IMR-90 (cell line): ENCODE results near the gene IL22RA1. TPM values are rescaled to one million over a fixed set of nuclear protein-coding genes. Genes with fewer than 3 reads are reported as not detected.

ENCODE experiments used
- ATAC-seq: fragments of 200-7000 bp; cut with Tn5 transposase; 2 replicates; pipeline ENCODE4 v1.9.1; 2020; ENCODE audit warnings: low read depth, mild to moderate bottlenecking, moderate library complexity
- BruUV-seq: library from RNA; stranded (reverse); fragments of 400-500 nt; replicated peaks from 2 replicates; lab custom pipeline; 2021; lab: Mats Ljungman, UMichigan
- CTCF ChIA-PET: fragments of 300-600 bp; formaldehyde crosslinking; extraction: SDS; loops from one replicate; lab custom pipeline; 2021; ENCODE audit warnings: antibody characterized with exemption; lab: Yijun Ruan, JAX
- POLR2A ChIA-PET: fragments of 300-600 bp; sonication (Branson Sonifier 250); formaldehyde crosslinking; loops from one replicate; lab custom pipeline; 2022; ENCODE audit warnings: antibody characterized with exemption; ENCODE audit not compliant: unreplicated experiment; lab: Charles Lee
- DNase-seq: peaks from one replicate; pipeline ENCODE4 v3.0.0; 2013
- H2AFZ ChIP-seq: replicated peaks from 2 replicates; pipeline ENCODE3; 2013; ENCODE audit warnings: low read length, mild to moderate bottlenecking; ENCODE audit not compliant: poor library complexity
- H2AK5ac ChIP-seq: 2 replicates; pipeline ENCODE4 v1.6.1; 2013; ENCODE audit warnings: low read depth, low read length, inconsistent platforms
- H2AK9ac ChIP-seq: replicated peaks from 2 replicates; pipeline ENCODE3; 2013; ENCODE audit warnings: mild to moderate bottlenecking, low read depth, low read length, moderate library complexity; ENCODE audit not compliant: poor library complexity
- H2BK120ac ChIP-seq: 2 replicates; pipeline ENCODE4 v1.6.1; 2013; ENCODE audit warnings: low read depth, low read length, inconsistent platforms
- H2BK15ac ChIP-seq: 3 replicates; pipeline ENCODE4 v1.6.1; 2013; ENCODE audit warnings: low read depth, low read length, inconsistent platforms
- H2BK20ac ChIP-seq: 2 replicates; pipeline ENCODE4 v1.6.1; 2013; ENCODE audit warnings: low read depth, mild to moderate bottlenecking, inconsistent platforms, low read length, moderate library complexity
- H2BK5ac ChIP-seq: 2 replicates; pipeline ENCODE4 v1.6.1; 2013; ENCODE audit warnings: mild to moderate bottlenecking, low read depth, low read length, inconsistent platforms; ENCODE audit not compliant: poor library complexity, severe bottlenecking
- H3K14ac ChIP-seq: replicated peaks from 2 replicates; pipeline ENCODE4 v1.6.1; 2013; ENCODE audit warnings: low read depth, low read length, inconsistent platforms
- H3K18ac ChIP-seq: 2 replicates; pipeline ENCODE4 v1.6.1; 2013; ENCODE audit warnings: low read depth, low read length, control low read depth
- H3K23ac ChIP-seq: 2 replicates; pipeline ENCODE4 v1.6.1; 2013; ENCODE audit warnings: low read depth, low read length, inconsistent platforms
- H3K27ac ChIP-seq: 2 replicates; pipeline ENCODE4 v1.5.1; 2013; ENCODE audit warnings: mild to moderate bottlenecking, control low read depth, low read length; ENCODE audit not compliant: insufficient read depth
- H3K27me3 ChIP-seq: 2 replicates; pipeline ENCODE4 v1.6.1; 2013; ENCODE audit warnings: low read length; ENCODE audit not compliant: control insufficient read depth, insufficient read depth
- H3K36me3 ChIP-seq: 2 replicates; pipeline ENCODE4 v1.6.1; 2013; ENCODE audit warnings: low read length, mixed read lengths; ENCODE audit not compliant: control insufficient read depth, insufficient read depth
- H3K4ac ChIP-seq: 2 replicates; pipeline ENCODE4 v1.6.1; 2013; ENCODE audit warnings: low read depth, low read length, inconsistent platforms
- H3K4me1 ChIP-seq: 2 replicates; pipeline ENCODE4 v1.6.1; 2013; ENCODE audit warnings: low read length, mixed read lengths; ENCODE audit not compliant: control insufficient read depth, insufficient read depth
- H3K4me2 ChIP-seq: 2 replicates; pipeline ENCODE4 v1.6.1; 2013; ENCODE audit warnings: low read depth, mild to moderate bottlenecking, control low read depth, low read length, moderate library complexity
- H3K4me3 ChIP-seq: 2 replicates; pipeline ENCODE4 v1.5.1; 2013; ENCODE audit warnings: low read depth, mild to moderate bottlenecking, control low read depth, low read length, moderate library complexity; ENCODE audit not compliant: insufficient read depth
- H3K56ac ChIP-seq: 2 replicates; pipeline ENCODE4 v1.6.1; 2013; ENCODE audit warnings: low read length, inconsistent platforms; ENCODE audit not compliant: insufficient read depth; ENCODE audit errors: extremely low read depth
- H3K79me1 ChIP-seq, 2 experiments: 2 replicates each; pipeline ENCODE4 v1.6.1; 2013; ENCODE audit warnings: low read length in 2 of 2, inconsistent platforms in 1 of 2, low read depth in 1 of 2
- H3K9ac ChIP-seq: 2 replicates; pipeline ENCODE4 v1.6.1; 2013; ENCODE audit warnings: low read depth, low read length, control low read depth
- H3K9me1 ChIP-seq: 2 replicates; pipeline ENCODE4 v1.6.1; 2013; ENCODE audit warnings: low read length, inconsistent platforms; ENCODE audit not compliant: insufficient read depth
- H3K9me3 ChIP-seq: 2 replicates; pipeline ENCODE4 v1.6.1; 2013; ENCODE audit warnings: low read length; ENCODE audit not compliant: control insufficient read depth, insufficient read depth
- H4K20me1 ChIP-seq: 2 replicates; pipeline ENCODE4 v1.6.1; 2013; ENCODE audit warnings: low read length, inconsistent platforms; ENCODE audit not compliant: insufficient read depth
- H4K5ac ChIP-seq: 2 replicates; pipeline ENCODE4 v1.6.1; 2013; ENCODE audit warnings: mild to moderate bottlenecking, low read depth, low read length, control low read depth
- H4K8ac ChIP-seq, 2 experiments: 2 replicates each; pipeline ENCODE4 v1.6.1; 2013; ENCODE audit warnings: low read depth in 2 of 2, low read length in 2 of 2, control low read depth in 1 of 2, inconsistent platforms in 1 of 2
- H4K91ac ChIP-seq: 2 replicates; pipeline ENCODE4 v1.6.1; 2013; ENCODE audit warnings: low read depth, low read length, inconsistent platforms; ENCODE audit not compliant: insufficient read depth
- BHLHE40 ChIP-seq: fragments of 150-350 bp; IDR thresholded peaks from 2 replicates; pipeline ENCODE4 v1.6.1; 2016; ENCODE audit warnings: mild to moderate bottlenecking, low read depth, low read length
- CEBPB ChIP-seq: IDR thresholded peaks from 2 replicates; pipeline ENCODE4 v1.6.1; 2012; ENCODE audit warnings: low read depth, low read length, improper control_type of control experiment
- CHD1 ChIP-seq: IDR thresholded peaks from 2 replicates; pipeline ENCODE4 v1.6.1; 2012; ENCODE audit warnings: low read depth, low read length, improper control_type of control experiment
- CTCF ChIP-seq: conservative IDR thresholded peaks from 2 replicates; pipeline ENCODE4 v1.5.1; 2012; ENCODE audit warnings: mild to moderate bottlenecking, low read depth, low read length, improper control_type of control experiment
- ELK1 ChIP-seq: fragments of 150-350 bp; IDR thresholded peaks from 2 replicates; pipeline ENCODE4 v1.6.1; 2016; ENCODE audit warnings: low read depth, mild to moderate bottlenecking, low read length, moderate library complexity, borderline replicate concordance
- FOS ChIP-seq: fragments of 150-350 bp; IDR thresholded peaks from 2 replicates; pipeline ENCODE4 v1.6.1; 2016; ENCODE audit warnings: low read depth, low read length
- MAFK ChIP-seq: IDR thresholded peaks from 2 replicates; pipeline ENCODE4 v1.6.1; 2012; ENCODE audit warnings: low read depth, low read length, improper control_type of control experiment
- MAZ ChIP-seq: IDR thresholded peaks from 2 replicates; pipeline ENCODE4 v1.6.1; 2012; ENCODE audit warnings: low read depth, mild to moderate bottlenecking, low read length, improper control_type of control experiment, moderate library complexity, borderline replicate concordance
- MXI1 ChIP-seq: IDR thresholded peaks from 2 replicates; pipeline ENCODE4 v1.6.1; 2012; ENCODE audit warnings: low read depth, mild to moderate bottlenecking, low read length, moderate library complexity, borderline replicate concordance
- NFE2L2 ChIP-seq: fragments of 150-350 bp; IDR thresholded peaks from 2 replicates; pipeline ENCODE4 v1.6.1; 2016; ENCODE audit warnings: low read depth, mild to moderate bottlenecking, low read length
- POLR2A ChIP-seq: IDR thresholded peaks from 2 replicates; pipeline ENCODE4 v1.6.1; 2012; ENCODE audit warnings: mild to moderate bottlenecking, low read depth, low read length
- RAD21 ChIP-seq: IDR thresholded peaks from 2 replicates; pipeline ENCODE4 v1.6.1; 2012; ENCODE audit warnings: low read length, improper control_type of control experiment
- RCOR1 ChIP-seq: IDR thresholded peaks from 2 replicates; pipeline ENCODE4 v1.6.1; 2012; ENCODE audit warnings: mild to moderate bottlenecking, low read length, improper control_type of control experiment; ENCODE audit not compliant: insufficient replicate concordance
- RFX5 ChIP-seq: IDR thresholded peaks from 2 replicates; pipeline ENCODE4 v1.8.0; 2012; ENCODE audit warnings: low read depth, mild to moderate bottlenecking, low read length, moderate library complexity
- SMC3 ChIP-seq: fragments of 150-350 bp; IDR thresholded peaks from 2 replicates; pipeline ENCODE4 v1.6.1; 2016; ENCODE audit warnings: low read depth, mild to moderate bottlenecking, antibody characterized with exemption, low read length, moderate library complexity
- USF2 ChIP-seq: fragments of 150-350 bp; IDR thresholded peaks from 2 replicates; pipeline ENCODE4 v1.6.1; 2017; ENCODE audit warnings: mild to moderate bottlenecking, antibody characterized with exemption, low read length, low read depth
- WGBS, 2 experiments: methylation state at CpG; one replicate each; pipeline versions ENCODE4 v1.1.5 to v1.1.7; 2013; ENCODE audit warnings: missing lambda C conversion rate in 2 of 2; ENCODE audit not compliant: insufficient read length in 1 of 2; ENCODE audit errors: extremely low coverage in 2 of 2; 5-methylcytosine and 5-hydroxymethylcytosine counted together
- dilution Hi-C: fragments of 300-500 bp; cut with HindIII; formaldehyde crosslinking; loops from one replicate; pipeline ENCODE4 v1.14.3; 2018; ENCODE audit warnings: low sequenced_read_pairs; ENCODE audit not compliant: unreplicated experiment
- in situ Hi-C: fragments of 300-500 bp; cut with MboI; formaldehyde crosslinking; loops from 3 replicates; pipeline ENCODE4 v1.14.3; 2019; ENCODE audit warnings: low sequenced_read_pairs, inconsistent platforms, mixed read lengths
- intact Hi-C: fragments of 100-400 bp; cut with micrococcal nuclease; formaldehyde crosslinking; loops from 2 replicates; pipeline ENCODE4 v1.10.0; 2022
- polyA plus RNA-seq, 3 experiments: library from polyadenylated mRNA; depleted of rRNA; stranded (reverse); fragments of >200 nt; gene quantifications; 2 replicates each; pipeline ENCODE4 v1.2.3, GENCODE V29; 2012; ENCODE audit warnings: low replicate concordance in 1 of 3
- total RNA-seq: library from RNA; depleted of rRNA; stranded (reverse); fragments of >200 nt; gene quantifications from 2 replicates; pipeline ENCODE4 v1.2.3, GENCODE V29; 2012

IL22RA1 gene
- total and polyA plus RNA-seq, 2 of the 4 experiments (the other 2 are of a cell fraction): not detected

- no TSS peak for BruUV-seq
- DNase-seq: no peak
- Histone ChIP-seq H3K4me3 (no peak overlapping the region), H3K9ac (no peak overlapping the region), H3K23ac (no peak overlapping the region), H3K36me3 (no peaks in the 10 kb centered on the region), H2AFZ (no peak overlapping the region), H4K5ac (no peak overlapping the region), H2BK20ac (no peak overlapping the region), H3K79me1 (no peaks in the 10 kb centered on the region), H4K8ac (no peak overlapping the region), H3K4ac (no peak overlapping the region), H3K56ac (no peak overlapping the region), H2BK15ac (no peak overlapping the region), H3K4me2 (no peak overlapping the region), H3K27ac (no peak overlapping the region), H2AK9ac (no peak overlapping the region), H3K4me1 (no peaks in the 10 kb centered on the region), H3K18ac (no peak overlapping the region), H3K14ac (no peak overlapping the region), H2BK5ac (no peak overlapping the region), H3K27me3 (peaks cover 72% of the 10 kb centered on the region), H4K91ac (no peak overlapping the region), H3K9me3 (no peaks in the 10 kb centered on the region), H3K9me1 (peaks cover 3% of the 10 kb centered on the region; the same call in 1 of the 2 replicates), H2BK120ac (no peak overlapping the region), H4K20me1 (no peaks in the 10 kb centered on the region; the same call in 1 of the 2 replicates), H2AK5ac (no peak overlapping the region)
- in situ Hi-C loops (no loop called here), intact Hi-C loops (no loop called here), dilution Hi-C loops (no loop called here)
- ChIA-PET CTCF (no interaction called here), POLR2A (no interaction called here)
- WGBS, 2 experiments: 84% methylated on average over 4 of the region's 11 CpGs; no CpG with 5 or more reads in 1 of the 2 experiments
- TF ChIP-seq MAZ: no peak
- no peak for TF ChIP-seq MAFK
- no peak for TF ChIP-seq RAD21
- no peak for TF ChIP-seq CHD1
- no peak for TF ChIP-seq CTCF
- TF ChIP-seq FOS: no peak
- no peak for TF ChIP-seq NFE2L2
- TF ChIP-seq CEBPB: no peak
- no peak for TF ChIP-seq USF2
- TF ChIP-seq SMC3: no peak
- TF ChIP-seq ELK1: no peak
- no peak for TF ChIP-seq RFX5
- no peak for TF ChIP-seq MXI1
- TF ChIP-seq RCOR1: no peak
- no peak for TF ChIP-seq BHLHE40
- no peak for TF ChIP-seq POLR2A
- no peak for ATAC-seq
Observed at GRCh38 chr1:24090736-24091135, 52.2 kb downstream of the IL22RA1 start.
